BLaER1 treated with 17β-estradiol and CSF1 and Interleukin-3, amounts not matched to agents 10 nM and 100 nM (cell line): Measurements from ENCODE around the gene KRTAP10-10.

Experiments
- H3K27ac ChIP-seq, 11 experiments: shearing (Covaris generic); formaldehyde crosslinking; 2 replicates each; pipeline ENCODE4 v1.8.1; 2022
- H3K27me3 ChIP-seq, 11 experiments: shearing (Covaris generic); formaldehyde crosslinking; 2 replicates each; pipeline ENCODE4 v1.8.1; 2022
- H3K36me3 ChIP-seq, 11 experiments: shearing (Covaris generic); formaldehyde crosslinking; 2 replicates each; pipeline ENCODE4 v1.8.1; 2022
- H3K4me1 ChIP-seq, 10 experiments: shearing (Covaris generic); formaldehyde crosslinking; 2 replicates each; pipeline ENCODE4 v1.8.1; 2022
- H3K4me2 ChIP-seq, 11 experiments: shearing (Covaris generic); formaldehyde crosslinking; 2 replicates each; pipeline ENCODE4 v1.8.1; 2022
- H3K4me3 ChIP-seq, 10 experiments: shearing (Covaris generic); formaldehyde crosslinking; 2 replicates each; pipeline ENCODE4 v1.8.1; 2022
- H3K9ac ChIP-seq, 11 experiments: shearing (Covaris generic); formaldehyde crosslinking; 2 replicates each; pipeline ENCODE4 v1.8.1; 2022
- H3K9me3 ChIP-seq, 11 experiments: shearing (Covaris generic); formaldehyde crosslinking; replicated peaks in 1 of 11; 2 replicates each; pipeline ENCODE4 v1.8.1; 2022
- H4K20me1 ChIP-seq, 11 experiments: shearing (Covaris generic); formaldehyde crosslinking; 2 replicates each; pipeline ENCODE4 v1.8.1; 2022
- Cebpa-rat ChIP-seq, 11 experiments: shearing (Covaris generic); IDR thresholded peaks; 2 replicates each; pipeline ENCODE4 v1.8.1; 2022

The KRTAP10-10 gene

GRCh38 chr21:44650973-44651675, 14.0 kb downstream of the KRTAP10-10 start:
- no peak overlapping the region for H3K9ac ChIP-seq
- H3K27ac ChIP-seq: 0 out of 22 replicates have a peak overlapping the region, but pooled peaks of 1 of the 11 experiments have one; percentile 13
- H3K36me3 ChIP-seq: peaks cover 0 to 1% (median 0%) of the 10 kb centered on the region in 11 experiments; a peak in 2 of 22 replicates
- no peaks in the 10 kb centered on the region for H4K20me1 ChIP-seq
- peaks cover 23 to 69% (median 54%) of the 10 kb centered on the region in 11 experiments for H3K9me3 ChIP-seq
- no peak for TF ChIP-seq Cebpa-rat (IDR thresholded peaks at IDR 0.05)
- peak overlapping the region in 7 of 11 experiments; percentile 15 to 45 (median 20); a peak in 10 of 22 replicates for H3K4me2 ChIP-seq
- peaks cover 0 to 72% (median 53%) of the 10 kb centered on the region in 10 experiments; a peak in 17 of 20 replicates for H3K4me1 ChIP-seq
- H3K27me3 ChIP-seq: no peaks in the 10 kb centered on the region
- no peak overlapping the region for H3K4me3 ChIP-seq

GRCh38 chr21:44653123-44653522, 16.0 kb downstream of the KRTAP10-10 start:
- Histone ChIP-seq H3K27ac (0 out of 22 replicates have a peak overlapping the region, but pooled peaks of 2 of the 11 experiments have one; percentile 21 to 24), H3K4me2 (peak overlapping the region in 7 of 11 experiments; percentile 3 to 67 (median 57); a peak in 11 of 22 replicates)

GRCh38 chr21:44653656-44654575, 16.8 kb downstream of the KRTAP10-10 start:
- TF ChIP-seq Cebpa-rat (IDR thresholded peaks at IDR 0.05): no peak
- Histone ChIP-seq H3K27ac (peak overlapping the region in 5 of 11 experiments; percentile 2 to 43 (median 24); a peak in 6 of 22 replicates), H3K4me3 (no peak overlapping the region; a peak in 1 of 20 replicates), H3K9ac (no peak overlapping the region), H3K36me3 (peaks cover 0 to 5% (median 0%) of the 10 kb centered on the region in 11 experiments; a peak in 2 of 22 replicates), H3K27me3 (no peaks in the 10 kb centered on the region), H4K20me1 (no peaks in the 10 kb centered on the region), H3K4me1 (peaks cover 21 to 76% (median 59%) of the 10 kb centered on the region in 10 experiments), H3K9me3 (peaks cover 34 to 94% (median 69%) of the 10 kb centered on the region in 11 experiments), H3K4me2 (peak overlapping the region in 8 of 11 experiments; percentile 19 to 67 (median 53); a peak in 15 of 22 replicates)

More at GRCh38 chr21:44653123-44653522, 16.0 kb downstream of the KRTAP10-10 start:
- Histone ChIP-seq H3K9ac (no peak overlapping the region), H3K9me3 (peaks cover 34 to 86% (median 66%) of the 10 kb centered on the region in 11 experiments), H4K20me1 (no peaks in the 10 kb centered on the region), H3K27me3 (no peaks in the 10 kb centered on the region), H3K36me3 (peaks cover 0 to 5% (median 0%) of the 10 kb centered on the region in 11 experiments; a peak in 2 of 22 replicates), H3K4me1 (peaks cover 13 to 76% (median 57%) of the 10 kb centered on the region in 10 experiments), H3K4me3 (no peak overlapping the region)
- TF ChIP-seq Cebpa-rat (IDR thresholded peaks at IDR 0.05): no peak

GRCh38 chr21:44654576-44655175, 17.5 kb downstream of the KRTAP10-10 start, which contains the start of gene KRTAP12-4:
TSS of gene KRTAP12-4 (minus strand) at chr21:44654659. CDS start at chr21:44654614, 45 bp downstream.
- no peaks in the 10 kb centered on the region for H4K20me1 ChIP-seq
- peaks cover 28 to 73% (median 58%) of the 10 kb centered on the region in 10 experiments for H3K4me1 ChIP-seq
- peak within 1 kb of the TSS in 5 of 11 experiments; percentile 2 to 43 (median 24); a peak in 6 of 22 replicates for H3K27ac ChIP-seq
- H3K9me3 ChIP-seq: peaks cover 31 to 96% (median 68%) of the 10 kb centered on the region in 11 experiments
- no peaks in the 10 kb centered on the region for H3K27me3 ChIP-seq
- peak within 1 kb of the TSS in 8 of 11 experiments; percentile 19 to 67 (median 53); a peak in 15 of 22 replicates for H3K4me2 ChIP-seq
- no peak within 1 kb of the TSS for H3K9ac ChIP-seq
- TF ChIP-seq Cebpa-rat (IDR thresholded peaks at IDR 0.05): no peak
- peaks cover 0 to 5% (median 0%) of the 10 kb centered on the region in 11 experiments; a peak in 2 of 22 replicates for H3K36me3 ChIP-seq
- no peak within 1 kb of the TSS; a peak in 1 of 20 replicates for H3K4me3 ChIP-seq

GRCh38 chr21:44656868-44657267, 19.7 kb downstream of the KRTAP10-10 start:
- Histone ChIP-seq H4K20me1 (no peaks in the 10 kb centered on the region), H3K27me3 (no peaks in the 10 kb centered on the region), H3K9me3 (peaks cover 30 to 88% (median 59%) of the 10 kb centered on the region in 11 experiments), H3K4me3 (peak overlapping the region in 1 of 10 experiments; percentile 22; a peak in 1 of 20 replicates), H3K4me1 (peaks cover 29 to 59% (median 49%) of the 10 kb centered on the region in 10 experiments), H3K4me2 (peak overlapping the region; percentile 59 to 89 (median 68); a peak in 21 of 22 replicates), H3K9ac (no peak overlapping the region), H3K36me3 (peaks cover 0 to 5% (median 0%) of the 10 kb centered on the region in 11 experiments; a peak in 2 of 22 replicates), H3K27ac (peak overlapping the region in 9 of 11 experiments; percentile 10 to 70 (median 65); a peak in 13 of 22 replicates)
- TF ChIP-seq Cebpa-rat (IDR thresholded peaks at IDR 0.05): no peak

- peak within 1 kb of the TSS in 10 of 11 experiments; percentile 29 to 70 (median 64); a peak in 17 of 22 replicates for H3K27ac ChIP-seq
- peak within 1 kb of the TSS in 8 of 11 experiments; percentile 4 to 47 (median 29); a peak in 8 of 22 replicates for H3K9ac ChIP-seq
- H3K4me2 ChIP-seq: peak within 1 kb of the TSS; percentile 59 to 89 (median 68)
Measured at GRCh38 chr21:44657635-44658540, 20.7 kb downstream of the KRTAP10-10 start, which contains the start of gene KRTAP12-3. TSS of gene KRTAP12-3 (plus strand) at chr21:44657932. CDS start at chr21:44657980, 48 bp downstream.

GRCh38 chr21:44658541-44658910, 21.4 kb downstream of the KRTAP10-10 start:
- Histone ChIP-seq H3K36me3 (peaks cover 0 to 5% (median 0%) of the 10 kb centered on the region in 11 experiments; a peak in 2 of 22 replicates), H4K20me1 (no peaks in the 10 kb centered on the region), H3K4me1 (peaks cover 29 to 44% (median 42%) of the 10 kb centered on the region in 10 experiments), H3K4me2 (peak overlapping the region; percentile 59 to 89 (median 68)), H3K9me3 (peaks cover 34 to 72% (median 47%) of the 10 kb centered on the region in 11 experiments), H3K27ac (peak overlapping the region in 10 of 11 experiments; percentile 29 to 70 (median 64); a peak in 17 of 22 replicates), H3K4me3 (0 out of 20 replicates have a peak overlapping the region, but pooled peaks of 2 of the 10 experiments have one; percentile 6 to 19), H3K9ac (peak overlapping the region in 5 of 11 experiments; percentile 4 to 47 (median 35); a peak in 6 of 22 replicates), H3K27me3 (no peaks in the 10 kb centered on the region)
- peak in 4 of 11 experiments; percentile 18 to 57 (median 28); a peak in 3 of 22 replicates for TF ChIP-seq Cebpa-rat (IDR thresholded peaks at IDR 0.05)

More at GRCh38 chr21:44657635-44658540, 20.7 kb downstream of the KRTAP10-10 start, which contains the start of gene KRTAP12-3:
- no peak for TF ChIP-seq Cebpa-rat (IDR thresholded peaks at IDR 0.05)
- H3K27me3 ChIP-seq: no peaks in the 10 kb centered on the region
- H3K4me1 ChIP-seq: peaks cover 29 to 50% (median 46%) of the 10 kb centered on the region in 10 experiments
- H3K36me3 ChIP-seq: peaks cover 0 to 5% (median 0%) of the 10 kb centered on the region in 11 experiments; a peak in 2 of 22 replicates
- peaks cover 31 to 78% (median 49%) of the 10 kb centered on the region in 11 experiments for H3K9me3 ChIP-seq
- no peaks in the 10 kb centered on the region for H4K20me1 ChIP-seq
- peak within 1 kb of the TSS in 3 of 10 experiments; percentile 6 to 22 (median 19); a peak in 1 of 20 replicates for H3K4me3 ChIP-seq
